ENCODE data around the gene EEPD1.

EEPD1 gene

DNA sequence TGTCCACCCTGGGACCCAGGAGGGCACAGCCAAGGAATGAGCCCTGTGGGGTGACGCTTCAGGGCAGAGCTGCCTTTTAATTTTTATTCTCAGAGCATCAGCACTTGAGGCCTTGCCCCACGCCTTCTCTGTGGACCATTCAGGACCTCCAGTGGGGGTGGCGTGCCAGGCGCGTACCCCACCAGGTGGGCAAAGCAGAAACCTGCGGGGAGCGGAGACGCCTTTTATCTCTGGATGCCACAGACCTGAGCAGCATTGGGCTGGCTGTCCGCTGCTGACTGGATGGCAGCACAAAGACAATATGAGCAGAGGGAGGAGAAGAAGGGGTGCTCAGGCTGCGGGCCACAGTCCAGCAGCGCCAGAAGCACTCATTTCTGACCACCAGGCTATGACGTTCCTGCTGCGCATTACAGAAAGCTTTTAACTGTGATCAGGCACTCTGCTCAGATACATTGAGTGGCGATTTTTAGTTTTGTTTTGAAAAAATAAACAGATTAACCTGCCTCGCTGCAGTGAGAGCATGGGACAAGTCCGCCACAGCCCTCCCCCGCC is 146.2 kb downstream of the EEPD1 start:
- DNase-seq (ENCODE audit: low spot score): no peak

- DNase-seq (ENCODE audit: low spot score): no peak
These were observed 146.8 kb downstream of the EEPD1 start for GRCh38 chr7:36299823-36300341.

DNA sequence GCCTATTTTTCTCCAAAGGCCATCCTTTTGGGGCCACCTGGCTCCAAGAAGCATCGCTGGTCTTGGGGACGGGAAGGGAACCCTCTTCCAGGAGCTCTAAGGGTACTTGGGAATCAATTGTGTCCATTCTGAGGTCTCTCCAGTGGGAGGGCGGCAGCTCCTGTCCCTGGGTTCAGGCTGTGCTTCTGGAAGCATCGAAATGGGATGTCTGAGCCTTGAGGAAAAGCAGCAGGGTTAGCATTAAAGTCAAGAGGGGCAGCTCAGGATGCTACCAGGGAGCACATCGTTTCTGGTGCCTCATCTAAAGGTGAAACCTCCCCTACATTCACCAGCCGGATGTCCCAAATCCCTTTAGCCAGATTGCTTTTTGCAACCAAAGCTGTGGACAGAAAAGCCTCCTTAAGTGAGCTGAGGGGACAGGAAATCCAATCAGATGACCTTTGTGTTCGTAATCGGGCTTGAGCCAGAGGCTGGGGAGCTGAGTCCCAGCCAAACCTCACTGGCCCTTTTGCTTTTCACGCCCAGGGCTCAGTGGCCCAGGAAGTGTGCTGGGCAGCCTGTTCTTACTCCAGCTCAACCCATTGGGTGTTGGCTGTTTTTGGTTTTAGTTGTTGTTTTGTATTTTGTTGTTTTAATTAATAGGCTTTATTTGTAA is 147.8 kb downstream of the EEPD1 start:
- DNase-seq (ENCODE audit: low spot score): no peak

DNA sequence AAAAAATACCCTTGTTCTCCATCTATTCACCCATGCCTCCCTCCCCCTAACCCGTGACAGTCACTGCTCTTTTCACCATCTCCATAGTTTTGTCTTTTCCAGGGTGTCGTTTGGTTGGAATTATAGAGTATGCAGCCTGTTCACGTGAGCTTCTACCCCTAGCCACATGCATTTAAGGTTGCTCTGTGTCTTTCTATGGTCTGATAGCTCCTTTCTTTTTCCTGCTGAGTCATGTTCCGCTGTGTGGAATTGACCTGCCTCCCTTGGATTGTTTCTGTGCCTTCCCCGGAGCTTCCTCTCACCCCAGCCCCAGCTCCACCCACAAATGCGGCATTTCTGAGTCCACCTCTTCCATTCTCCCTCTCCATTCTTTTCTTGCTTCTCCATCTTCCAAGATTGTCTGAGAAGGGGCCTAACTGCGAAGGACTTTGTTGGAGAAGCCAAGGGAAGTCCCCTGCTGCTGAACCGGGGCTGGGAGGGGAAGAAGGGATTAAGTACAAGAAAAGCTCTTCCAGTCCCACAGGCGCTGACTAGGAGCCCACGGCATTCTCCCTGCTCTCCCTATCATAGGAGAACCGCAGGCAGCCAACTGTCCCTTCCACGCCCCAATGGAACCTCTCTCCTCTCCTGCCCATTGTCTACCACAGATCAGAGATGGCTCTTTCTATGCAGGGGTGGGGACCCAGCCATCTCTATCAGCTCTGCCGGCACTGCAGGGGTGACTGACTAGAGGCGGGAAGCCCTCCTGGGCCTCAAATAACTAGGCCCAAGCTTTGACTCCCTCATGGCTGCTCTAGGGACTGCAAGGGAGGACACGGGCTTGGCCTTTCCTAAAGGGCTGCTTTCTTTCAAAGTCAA is 149.1 kb downstream of the EEPD1 start:
- no peak for DNase-seq (ENCODE audit: low spot score)

DNA sequence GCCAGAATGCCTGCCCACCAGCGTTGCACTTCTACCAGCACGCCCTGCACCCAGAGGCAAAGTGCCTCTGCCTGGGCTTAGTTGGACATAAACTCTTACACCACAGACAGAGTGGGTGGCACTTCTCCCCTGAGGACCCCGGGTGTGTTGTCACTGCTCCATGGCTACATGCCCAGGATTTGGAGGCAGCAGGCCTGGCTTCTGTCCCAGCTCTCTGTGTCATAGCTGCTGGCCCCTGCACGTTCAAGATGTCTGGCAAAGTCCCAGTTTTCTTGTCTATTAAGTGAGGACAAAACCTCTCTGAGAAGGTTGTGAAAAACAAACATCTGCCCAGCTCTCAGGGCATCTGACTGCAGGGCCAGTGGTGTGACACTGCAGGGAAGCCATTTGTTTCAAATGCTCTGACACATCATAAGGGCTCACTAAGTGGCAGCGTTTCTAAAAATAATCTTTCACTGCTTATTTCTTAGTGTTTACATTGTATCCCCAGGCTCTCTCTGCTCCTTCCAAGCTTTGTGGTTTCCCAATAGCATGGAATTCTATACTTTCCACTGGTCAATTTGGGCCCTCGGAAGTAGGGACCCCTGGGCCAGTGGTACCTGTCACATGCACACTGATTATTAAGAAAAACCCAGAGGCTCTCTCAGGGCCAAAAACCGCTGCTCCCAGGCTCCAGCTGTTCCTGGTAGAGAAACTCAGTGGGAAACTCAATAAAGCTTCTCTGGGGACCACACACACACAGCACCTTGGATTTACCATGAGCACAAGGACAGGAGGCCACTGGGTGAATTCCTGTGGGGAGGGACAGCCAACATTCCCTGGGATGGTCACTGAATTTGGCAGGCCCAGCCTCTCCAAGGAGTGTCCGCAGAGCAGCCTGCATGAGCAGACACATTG is 150.4 kb downstream of the EEPD1 start:
- DNase-seq (ENCODE audit: low spot score): peak; percentile 42

DNA sequence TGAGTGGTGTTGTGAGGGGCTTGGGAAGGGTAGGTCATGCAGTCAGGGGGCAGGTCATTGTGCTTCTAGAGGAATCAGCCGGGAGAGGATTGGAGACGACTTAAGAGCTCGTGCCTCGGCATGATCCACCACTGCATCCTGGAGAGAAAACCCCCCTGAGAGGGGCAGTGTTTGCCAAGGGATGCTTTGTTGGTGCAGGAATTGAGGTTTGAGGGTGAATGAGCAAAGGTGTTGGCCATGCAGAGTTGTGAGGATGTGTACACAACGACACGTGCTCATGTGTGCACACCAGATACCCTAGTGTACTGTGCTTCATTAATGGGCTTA is 151.0 kb downstream of the EEPD1 start:
- DNase-seq (ENCODE audit: low spot score): no peak

- no peak for DNase-seq (ENCODE audit: low spot score)
These were observed 152.2 kb downstream of the EEPD1 start for GRCh38 chr7:36305226-36305625.

GRCh38 chr7:36305648-36306047 is 152.6 kb downstream of the EEPD1 start:
- no peak for DNase-seq (ENCODE audit: low spot score)

- DNase-seq (ENCODE audit: low spot score): no peak
These were observed 153.2 kb downstream of the EEPD1 start for GRCh38 chr7:36306222-36306621.

- no peak for DNase-seq (ENCODE audit: low spot score)
These were observed 153.7 kb downstream of the EEPD1 start for GRCh38 chr7:36306722-36307121.

GRCh38 chr7:36308031-36308430 is 155.0 kb downstream of the EEPD1 start:
- DNase-seq (ENCODE audit: low spot score): no peak

GRCh38 chr7:36309301-36309700 is 156.2 kb downstream of the EEPD1 start:
- no peak for DNase-seq (ENCODE audit: low spot score)

DNA sequence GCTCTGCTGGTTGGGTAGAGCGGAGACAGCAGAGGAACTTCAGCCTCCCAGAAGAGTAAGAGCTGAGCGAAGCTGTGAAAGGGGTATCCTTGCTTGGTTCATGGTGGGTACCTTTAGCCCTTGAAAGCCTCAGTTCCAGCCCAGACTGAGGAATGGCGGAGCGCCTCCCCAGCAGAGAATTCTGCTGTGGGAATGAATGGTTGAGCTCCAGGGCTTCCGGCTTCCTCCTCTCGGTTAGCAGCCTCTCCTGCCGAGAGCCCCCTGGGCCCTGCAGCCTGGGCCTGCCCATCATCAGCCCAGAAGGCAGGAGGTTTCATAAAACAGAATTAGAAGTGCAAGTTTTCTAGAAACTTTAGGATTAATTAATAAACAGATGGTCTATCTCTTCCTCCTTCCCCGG is 156.7 kb downstream of the EEPD1 start:
- DNase-seq (ENCODE audit: low spot score): no peak

DNA sequence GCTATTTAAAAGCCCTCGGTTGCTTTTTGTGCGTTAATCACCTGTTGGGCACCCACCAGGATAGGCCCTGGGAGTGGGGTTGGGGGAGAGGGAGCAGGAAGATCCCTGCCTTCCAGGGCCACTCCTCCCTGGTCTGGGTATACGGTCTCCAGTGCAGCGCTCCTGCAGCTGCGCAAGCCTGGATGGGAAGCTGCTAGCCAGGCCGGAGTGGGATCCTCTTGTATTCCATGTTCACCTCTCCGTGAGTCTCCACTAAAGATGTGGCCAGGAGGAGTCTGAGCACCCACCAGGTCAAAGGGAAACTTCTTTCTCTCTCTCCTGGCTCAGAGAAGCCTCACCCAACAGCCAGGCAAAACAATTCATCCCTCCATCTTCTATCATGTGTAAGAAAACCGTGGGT is 157.8 kb downstream of the EEPD1 start:
- no peak for DNase-seq (ENCODE audit: low spot score)

DNA sequence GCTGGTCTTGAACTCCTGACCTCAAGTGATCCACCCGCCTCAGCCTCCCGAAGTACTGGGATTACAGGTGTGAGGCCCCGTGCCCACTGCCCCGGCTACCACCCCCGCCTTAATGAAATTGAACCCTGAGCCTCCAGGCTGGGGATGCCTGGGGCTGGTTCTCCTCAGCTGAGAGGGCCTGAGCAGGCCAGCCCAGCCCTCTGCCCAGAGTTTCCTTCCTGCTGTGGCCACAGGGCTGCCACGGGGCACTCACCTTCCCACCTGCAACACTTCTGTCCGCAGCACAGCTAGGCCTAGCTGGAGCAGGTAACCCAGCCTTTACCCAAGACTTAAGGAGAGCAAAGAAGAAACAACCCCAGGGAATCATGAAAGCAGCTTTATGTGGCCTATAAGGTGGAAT is 158.5 kb downstream of the EEPD1 start:
- no peak for DNase-seq (ENCODE audit: low spot score)

GRCh38 chr7:36312064-36312914 is 159.2 kb downstream of the EEPD1 start:
- DNase-seq (ENCODE audit: low spot score): no peak

GRCh38 chr7:36312915-36313334 is 159.9 kb downstream of the EEPD1 start:
- no peak for DNase-seq (ENCODE audit: low spot score)

DNA sequence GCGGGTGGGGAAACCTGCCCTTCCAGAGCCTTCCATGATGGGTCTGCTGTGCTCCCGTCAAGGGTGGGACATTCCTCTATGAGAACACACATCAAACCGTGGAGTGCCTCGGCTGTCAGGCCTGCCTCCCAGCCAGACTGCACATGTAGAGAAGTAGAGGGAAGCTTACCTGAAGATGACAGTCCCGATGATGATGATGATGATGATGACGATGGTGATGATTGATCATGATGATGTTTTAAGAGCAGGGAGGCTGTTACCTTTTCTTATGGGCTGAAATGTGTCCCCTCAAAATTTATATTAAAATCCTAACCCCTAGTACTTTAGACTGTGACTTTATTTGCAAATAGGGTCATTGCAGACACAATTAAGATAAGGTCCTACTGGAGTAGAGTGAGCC is 160.6 kb downstream of the EEPD1 start:
- no peak for DNase-seq (ENCODE audit: low spot score)

- no peak for DNase-seq (ENCODE audit: low spot score)
These were observed 161.4 kb downstream of the EEPD1 start for GRCh38 chr7:36314491-36314890.

DNA sequence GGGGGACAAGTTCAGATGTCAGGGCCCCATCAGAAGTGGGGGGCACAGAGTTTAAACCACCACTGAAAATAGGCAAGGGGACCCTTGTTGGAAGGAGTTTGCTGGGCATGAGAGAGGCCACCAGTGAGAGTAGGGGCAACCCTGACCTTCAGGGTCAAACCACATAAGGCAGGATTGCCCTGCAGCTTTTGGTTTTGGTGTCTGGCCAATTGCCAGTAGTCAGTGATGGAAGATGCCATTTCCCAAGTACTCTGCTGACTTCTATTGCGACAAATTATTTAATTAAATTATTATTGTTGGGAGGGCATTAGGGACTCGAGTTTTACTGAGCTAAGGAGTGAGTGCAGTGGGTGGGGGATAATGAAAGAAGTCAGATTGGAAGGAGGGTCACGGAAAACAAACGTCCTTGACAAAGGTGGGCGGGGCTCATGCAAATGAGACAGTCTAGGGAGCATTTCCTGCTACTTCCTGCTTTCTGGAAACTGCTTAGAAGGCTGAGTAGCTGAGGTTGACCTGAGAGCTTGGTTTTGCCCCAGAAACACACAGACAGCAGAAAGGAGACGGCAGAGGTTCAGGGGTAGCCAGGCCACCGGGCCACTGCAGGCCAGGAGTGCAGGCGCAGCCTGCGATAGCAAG is 162.4 kb downstream of the EEPD1 start:
- no peak for DNase-seq (ENCODE audit: low spot score)

DNA sequence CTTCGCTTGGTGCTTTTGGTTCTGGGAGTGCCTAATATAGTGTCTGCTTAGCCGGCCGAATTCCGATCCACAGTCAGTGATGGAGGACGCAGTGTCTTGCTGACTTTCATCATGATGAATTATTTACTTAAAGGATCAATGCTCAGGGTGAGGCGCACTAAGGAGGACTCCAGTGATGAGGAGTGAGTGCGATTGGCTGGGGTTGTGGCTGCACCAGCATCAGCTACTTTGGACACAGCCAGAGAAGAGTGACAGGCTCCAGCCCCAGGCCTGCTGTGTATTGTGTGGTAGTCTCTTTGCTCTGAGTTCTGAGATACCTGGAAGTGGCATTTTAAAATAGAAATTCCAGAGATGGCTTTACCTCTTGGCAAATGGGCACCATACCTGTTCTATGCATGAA is 163.3 kb downstream of the EEPD1 start:
- no peak for DNase-seq (ENCODE audit: low spot score)

Measured in HuH-7.5 (cell line).